HEK293 (cell line): ENCODE results near the gene PTPRN2.

ENCODE experiments used
- BCL11A ChIP-seq: fragments of 450-650 bp; formaldehyde crosslinking; IDR thresholded peaks from 2 replicates; pipeline ENCODE4 v1.5.1; 2016; ENCODE audit warnings: low read depth, missing biosample characterization, missing genetic modification characterization
- CTCF ChIP-seq: fragments of 450-650 bp; formaldehyde crosslinking; IDR thresholded peaks from 2 replicates; pipeline ENCODE4 v1.5.1; 2016; ENCODE audit warnings: missing biosample characterization, missing genetic modification characterization
- FEZF1 ChIP-seq: fragments of 450-650 bp; formaldehyde crosslinking; IDR thresholded peaks from 2 replicates; pipeline ENCODE4 v1.5.1; 2016; ENCODE audit warnings: missing biosample characterization, missing genetic modification characterization
- SCRT1 ChIP-seq: fragments of 450-650 bp; formaldehyde crosslinking; IDR thresholded peaks from 2 replicates; pipeline ENCODE4 v1.5.1; 2016; ENCODE audit warnings: missing biosample characterization, missing genetic modification characterization, borderline replicate concordance
- ZBTB7A ChIP-seq: fragments of 450-650 bp; formaldehyde crosslinking; IDR thresholded peaks from 2 replicates; pipeline ENCODE4 v1.5.1; 2016; ENCODE audit warnings: low read depth, missing biosample characterization, missing genetic modification characterization
- ZNF133 ChIP-seq: fragments of 450-650 bp; formaldehyde crosslinking; IDR thresholded peaks from 2 replicates; pipeline ENCODE4 v1.5.1; 2016; ENCODE audit warnings: missing biosample characterization, missing genetic modification characterization
- ZNF488 ChIP-seq: fragments of 450-650 bp; formaldehyde crosslinking; IDR thresholded peaks from 2 replicates; pipeline ENCODE4 v1.5.1; 2016; ENCODE audit warnings: missing biosample characterization, missing genetic modification characterization
- ZNF830 ChIP-seq: fragments of 450-650 bp; IDR thresholded peaks from 2 replicates; pipeline ENCODE4 v1.5.0; 2018; ENCODE audit warnings: missing biosample characterization, missing genetic modification characterization, low read depth, mild to moderate bottlenecking, moderate library complexity

- TF ChIP-seq BCL11A (no peak), ZNF488 (no peak), SCRT1 (no peak), ZNF133 (no peak), CTCF (tag by site-specific recombination) (no peak), ZNF830 (no peak), ZBTB7A (tag by site-specific recombination) (no peak), FEZF1 (tag by site-specific recombination) (no peak)
Measured at GRCh38 chr7:158327571-158328180, 259.9 kb downstream of the PTPRN2 start.
